Measurements from ENCODE around the gene RACGAP1.

RACGAP1 gene

DNA sequence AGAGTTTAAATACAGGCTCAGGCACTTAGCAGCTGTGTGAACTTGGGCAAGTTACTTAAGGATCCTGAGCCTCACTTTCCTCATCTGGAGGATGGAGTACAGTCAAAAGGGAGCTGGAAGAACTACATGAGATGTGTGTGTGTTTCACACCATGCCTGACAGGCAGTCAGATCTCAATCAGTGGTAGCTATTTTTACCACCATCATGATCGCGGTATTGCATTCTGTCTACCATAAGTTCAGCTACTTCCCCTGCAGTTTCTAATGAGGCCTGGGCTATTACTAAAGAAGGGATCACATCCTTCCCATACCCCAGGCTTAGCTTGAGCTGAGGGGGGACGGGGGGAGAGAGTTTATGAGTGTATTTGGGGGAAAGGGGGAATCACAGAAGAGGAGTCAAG, 45.5 kb downstream of the RACGAP1 start:
- TF ChIP-seq GATA1 (IDR thresholded peaks at IDR 0.05; ENCODE audit: low read depth, low read length), result no peak
- no peak for TF ChIP-seq POLR2A (IDR thresholded peaks at IDR 0.05; ENCODE audit: low read length)
- DNase-seq, result no peak

DNA sequence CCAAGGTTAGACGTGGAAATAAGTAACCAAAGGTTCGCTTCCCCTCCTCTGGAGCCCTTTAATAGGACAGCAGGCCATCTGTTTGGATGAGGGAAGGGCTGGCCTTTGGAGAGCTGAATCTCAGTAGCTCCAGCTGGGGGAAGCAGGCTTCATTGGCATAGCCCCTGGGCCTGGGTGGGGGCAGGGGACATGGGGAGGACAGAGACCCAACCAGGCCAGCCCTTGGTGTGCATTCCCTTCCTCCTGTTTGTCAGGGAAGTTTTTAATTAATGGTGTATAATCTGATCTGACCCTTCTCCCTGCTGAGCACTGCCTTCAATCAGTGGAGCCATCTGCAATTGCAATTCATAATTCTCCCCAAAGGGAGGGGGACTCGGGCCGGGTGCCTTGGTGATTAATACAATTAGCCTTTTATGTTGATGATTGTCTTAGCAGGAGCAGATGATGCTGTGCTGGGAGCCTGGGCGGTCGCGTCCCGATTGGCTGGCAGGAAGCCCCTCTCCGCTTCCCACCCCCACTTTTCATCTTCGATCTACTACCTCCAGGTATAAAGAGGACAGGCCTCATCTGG, 46.2 kb downstream of the RACGAP1 start:
- DNase-seq, result no peak
- no peak for TF ChIP-seq POLR2A (IDR thresholded peaks at IDR 0.05; ENCODE audit: low read length)
- TF ChIP-seq GATA1 (IDR thresholded peaks at IDR 0.05; ENCODE audit: low read depth, low read length), result no peak

DNA sequence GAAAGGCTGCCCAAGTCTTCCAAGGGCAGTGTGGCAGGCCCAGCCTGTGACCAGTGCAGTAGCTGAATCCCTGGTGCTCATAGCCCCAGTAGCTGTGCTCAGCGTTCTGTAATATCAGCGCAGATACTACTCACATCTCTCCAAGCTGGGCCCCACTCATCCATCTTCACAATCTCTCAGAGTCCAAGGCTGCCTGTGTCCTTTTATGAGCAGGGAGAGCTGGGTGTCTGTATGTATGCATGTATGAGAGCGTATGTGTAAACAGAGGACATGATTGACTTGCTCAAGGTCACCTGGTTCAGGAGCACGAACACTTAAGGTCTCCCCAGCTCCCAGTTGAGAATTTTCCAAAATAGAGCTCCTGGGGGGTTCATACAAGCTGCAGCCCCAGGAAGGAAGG, 47.2 kb downstream of the RACGAP1 start:
- DNase-seq, result no peak
- TF ChIP-seq POLR2A (IDR thresholded peaks at IDR 0.05; ENCODE audit: low read length) (no peak), GATA1 (IDR thresholded peaks at IDR 0.05; ENCODE audit: low read depth, low read length) (no peak)

DNA sequence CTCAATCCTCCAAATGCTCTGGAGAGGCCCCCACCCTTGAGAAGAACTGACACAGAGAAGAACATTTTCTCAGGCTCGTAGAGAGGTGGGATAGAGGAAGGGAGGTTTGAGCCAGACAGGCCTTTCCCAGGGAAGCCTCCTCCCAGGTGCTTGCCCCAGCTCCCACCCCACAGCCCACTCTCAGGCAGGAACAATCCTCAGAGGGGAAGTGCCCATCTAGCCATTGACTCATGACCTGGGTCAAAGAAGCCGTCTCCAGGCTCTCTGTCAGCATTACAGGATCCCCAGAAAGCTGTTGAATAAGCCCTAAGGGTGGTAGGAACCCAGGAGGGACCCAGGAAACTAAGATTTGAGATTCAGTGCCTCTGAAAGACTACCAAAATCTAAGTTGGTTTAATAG, 48.7 kb downstream of the RACGAP1 start:
- TF ChIP-seq POLR2A (IDR thresholded peaks at IDR 0.05; ENCODE audit: low read length) (no peak), GATA1 (IDR thresholded peaks at IDR 0.05; ENCODE audit: low read depth, low read length) (no peak)
- no peak for DNase-seq

DNA sequence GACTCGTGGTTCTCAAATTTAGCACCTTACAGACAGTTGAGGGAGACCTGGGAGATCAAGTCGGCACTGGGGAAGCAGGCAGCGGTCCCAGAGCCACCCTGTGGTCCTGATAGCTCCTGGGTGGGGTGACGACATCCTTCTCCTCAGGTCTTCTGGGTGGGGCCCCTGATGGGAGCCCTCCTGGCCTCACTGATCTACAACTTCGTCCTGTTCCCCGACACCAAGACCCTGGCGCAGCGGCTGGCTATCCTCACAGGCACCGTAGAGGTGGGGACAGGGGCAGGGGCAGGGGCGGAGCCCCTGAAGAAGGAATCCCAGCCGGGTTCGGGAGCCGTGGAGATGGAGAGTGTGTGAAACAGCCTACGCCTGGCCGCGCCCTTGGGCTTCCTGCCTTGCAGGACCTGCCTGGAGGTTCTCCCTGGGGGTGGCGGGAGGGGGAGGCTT, 50.0 kb downstream of the RACGAP1 start:
- DNase-seq, result no peak
- TF ChIP-seq GATA1 (IDR thresholded peaks at IDR 0.05; ENCODE audit: low read depth, low read length) (no peak), POLR2A (IDR thresholded peaks at IDR 0.05; ENCODE audit: low read length) (no peak)

DNA sequence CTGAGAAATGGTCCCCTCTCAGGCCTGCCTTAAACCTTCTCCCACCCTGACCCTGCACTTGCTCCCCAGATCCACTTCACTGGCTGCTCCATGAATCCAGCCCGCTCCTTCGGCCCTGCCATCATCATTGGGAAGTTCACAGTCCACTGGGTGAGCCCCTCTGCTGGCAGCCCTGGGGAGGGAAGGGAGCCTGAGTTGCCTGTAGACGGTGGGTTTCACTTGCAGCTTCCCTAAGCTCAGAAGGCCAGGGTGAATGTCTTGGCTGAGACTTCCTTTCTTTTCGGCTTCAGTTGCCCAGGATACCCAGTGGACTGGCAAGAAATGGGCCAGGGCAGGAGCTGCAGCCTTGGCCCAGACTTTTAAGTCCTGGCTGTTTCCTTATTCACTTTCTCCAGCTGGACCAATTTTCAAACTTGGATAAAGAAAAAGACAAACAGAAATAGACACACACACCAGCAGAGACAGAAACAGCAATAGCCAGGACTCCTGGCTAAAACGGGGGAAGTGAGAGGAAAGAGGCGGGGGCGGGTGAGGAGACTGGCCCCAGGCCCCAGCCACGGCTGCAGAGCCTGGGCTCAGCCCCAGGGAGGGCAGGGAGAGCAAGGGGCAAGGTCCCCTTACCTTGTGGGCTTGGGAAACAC, 50.5 kb downstream of the RACGAP1 start:
- TF ChIP-seq POLR2A (IDR thresholded peaks at IDR 0.05; ENCODE audit: low read length) (no peak), GATA1 (IDR thresholded peaks at IDR 0.05; ENCODE audit: low read depth, low read length) (no peak)
- DNase-seq, result no peak

DNA sequence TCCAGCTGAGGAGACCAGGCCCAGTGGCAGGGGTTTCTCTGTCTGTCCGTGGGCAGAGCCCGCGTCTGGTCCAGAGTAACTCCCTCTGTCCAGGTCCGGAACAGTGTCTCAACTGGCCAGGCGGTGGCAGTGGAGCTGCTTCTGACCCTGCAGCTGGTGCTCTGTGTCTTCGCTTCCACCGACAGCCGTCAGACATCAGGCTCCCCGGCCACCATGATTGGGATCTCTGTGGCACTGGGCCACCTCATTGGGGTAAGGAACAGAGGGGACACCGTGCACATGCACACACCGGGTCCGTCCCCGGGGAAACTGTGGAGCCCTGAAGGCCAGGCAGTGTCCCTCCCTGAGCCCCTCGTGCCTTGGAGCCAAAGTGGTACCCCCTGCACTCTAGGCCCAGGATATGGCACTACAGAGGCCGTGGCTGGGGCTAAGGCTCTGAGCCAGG, 51.0 kb downstream of the RACGAP1 start:
- no peak for TF ChIP-seq POLR2A (IDR thresholded peaks at IDR 0.05; ENCODE audit: low read length)
- TF ChIP-seq GATA1 (IDR thresholded peaks at IDR 0.05; ENCODE audit: low read depth, low read length), result no peak
- peak; percentile 29 to 39 for DNase-seq

DNA sequence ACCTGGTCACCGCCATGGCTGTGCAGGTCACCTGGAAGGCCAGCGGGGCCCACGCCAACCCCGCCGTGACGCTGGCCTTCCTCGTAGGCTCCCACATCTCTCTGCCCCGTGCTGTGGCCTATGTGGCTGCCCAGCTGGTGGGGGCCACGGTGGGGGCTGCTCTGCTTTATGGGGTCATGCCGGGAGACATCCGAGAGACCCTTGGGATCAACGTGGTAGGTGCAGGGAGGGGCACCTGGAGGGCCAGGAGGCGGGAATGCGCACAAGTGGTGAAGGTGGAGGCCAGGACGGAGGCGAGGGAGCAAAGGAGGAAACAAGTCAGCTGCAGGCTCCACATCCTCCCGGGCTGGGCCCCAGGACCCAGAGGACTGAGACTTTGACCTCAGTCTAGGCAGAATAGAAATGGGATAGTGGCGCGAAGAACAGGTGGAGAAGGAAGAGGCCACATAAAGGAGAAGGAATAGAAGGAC, 51.9 kb downstream of the RACGAP1 start:
- TF ChIP-seq GATA1 (IDR thresholded peaks at IDR 0.05; ENCODE audit: low read depth, low read length) (no peak), POLR2A (IDR thresholded peaks at IDR 0.05; ENCODE audit: low read length) (no peak)
- DNase-seq, result no peak

DNA sequence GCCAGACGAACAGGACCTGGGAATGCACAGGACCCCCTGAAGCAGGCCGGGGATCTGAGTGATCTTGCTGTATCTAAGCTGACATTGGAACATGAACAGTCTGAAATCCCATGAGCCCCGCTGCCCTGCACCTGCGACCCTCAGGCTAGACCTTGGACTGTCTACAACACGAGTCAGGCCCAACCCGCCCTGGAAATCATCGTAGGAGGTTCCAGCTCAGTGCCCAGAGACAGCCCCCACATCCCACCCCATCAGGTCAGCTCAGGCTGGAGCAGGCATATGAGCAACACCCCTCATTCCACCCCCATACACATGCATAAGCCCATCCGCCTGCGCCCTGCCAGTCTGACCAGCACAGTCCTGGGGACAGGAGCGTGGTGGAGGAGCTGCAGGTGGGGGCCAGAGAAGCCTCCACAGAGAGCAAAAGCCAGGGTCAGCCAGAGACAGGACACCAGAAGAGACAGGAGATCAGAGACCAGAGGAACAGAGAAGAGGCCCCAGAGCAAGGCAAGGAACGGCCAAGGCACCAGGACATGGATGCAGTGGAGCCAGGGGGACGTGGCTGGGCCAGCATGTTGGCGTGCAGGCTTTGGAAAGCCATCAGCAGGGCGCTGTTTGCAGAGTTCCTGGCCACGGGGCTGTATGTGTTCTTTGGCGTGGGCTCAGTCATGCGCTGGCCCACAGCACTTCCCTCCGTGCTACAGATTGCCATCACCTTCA, 52.5 kb downstream of the RACGAP1 start, which contains the start of gene AQP6:
TSS of gene AQP6 (plus strand) at position 307 of the 720 bp plus-strand sequence. CDS start at position 534, 227 bp downstream.
- no peak for DNase-seq
- TF ChIP-seq POLR2A (IDR thresholded peaks at IDR 0.05; ENCODE audit: low read length) (no peak), GATA1 (IDR thresholded peaks at IDR 0.05; ENCODE audit: low read depth, low read length) (no peak)

DNA sequence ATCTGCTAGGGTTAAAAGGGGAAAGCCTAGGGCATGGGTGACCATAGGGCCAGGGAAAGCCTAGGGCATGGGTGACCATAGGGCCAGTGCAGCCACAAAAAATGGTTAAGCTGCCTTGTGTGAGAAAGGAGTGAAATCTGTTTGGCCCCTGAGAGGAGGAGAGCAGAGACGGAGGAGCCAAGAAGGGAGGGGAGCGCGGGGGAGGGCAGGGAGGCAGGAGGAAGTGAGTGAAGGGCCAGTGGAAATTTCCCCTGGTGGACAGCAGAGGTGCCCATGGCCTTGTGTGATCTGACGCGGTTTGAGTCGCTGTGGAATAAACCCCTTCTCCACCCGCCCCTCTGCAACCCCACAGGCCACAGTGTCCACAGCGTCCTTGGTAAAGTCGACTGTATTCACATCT, 53.2 kb downstream of the RACGAP1 start:
- DNase-seq, result no peak
- TF ChIP-seq POLR2A (IDR thresholded peaks at IDR 0.05; ENCODE audit: low read length), result no peak
- TF ChIP-seq GATA1 (IDR thresholded peaks at IDR 0.05; ENCODE audit: low read depth, low read length), result no peak

DNA sequence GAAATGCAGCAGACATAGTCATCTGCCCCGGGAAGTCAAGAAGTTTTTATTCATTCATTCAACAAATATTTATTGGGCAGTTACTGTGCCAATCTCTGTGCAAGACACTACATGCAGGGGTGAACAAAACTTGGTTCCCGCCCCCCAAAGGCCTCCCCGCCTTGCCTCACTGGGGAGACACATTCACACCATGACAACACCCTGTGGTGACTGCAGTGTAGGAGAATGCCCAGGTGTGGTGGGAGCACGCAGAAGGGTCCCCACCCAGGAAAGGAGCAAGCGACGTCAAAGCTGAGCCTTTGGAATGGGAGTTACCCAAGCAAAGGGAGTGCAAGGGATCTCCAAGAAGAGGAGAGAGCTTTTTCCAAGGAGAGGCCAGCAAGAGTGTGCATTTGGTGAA, 54.2 kb downstream of the RACGAP1 start:
- TF ChIP-seq POLR2A (IDR thresholded peaks at IDR 0.05; ENCODE audit: low read length), result no peak
- no peak for TF ChIP-seq GATA1 (IDR thresholded peaks at IDR 0.05; ENCODE audit: low read depth, low read length)
- no peak for DNase-seq

DNA sequence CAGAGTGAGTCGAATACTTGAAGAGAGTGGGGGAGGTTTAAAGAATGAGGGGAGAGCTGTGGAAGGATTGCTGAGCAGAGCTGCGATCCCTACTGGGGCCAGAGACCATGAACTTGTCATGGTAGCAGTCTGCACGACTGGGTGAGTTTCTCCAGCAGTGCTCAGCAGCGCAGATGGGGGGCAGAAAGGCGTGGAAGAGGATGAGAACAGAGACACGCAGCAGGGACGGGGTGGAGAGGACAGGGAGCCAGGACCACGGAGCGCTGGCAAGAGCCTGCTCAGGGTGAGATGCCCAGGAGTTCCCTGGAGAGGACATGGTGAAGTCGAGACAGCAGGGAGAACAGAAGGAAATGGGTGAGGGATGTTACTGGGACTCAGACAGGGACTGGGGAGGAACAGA, 54.6 kb downstream of the RACGAP1 start:
- no peak for DNase-seq
- TF ChIP-seq POLR2A (IDR thresholded peaks at IDR 0.05; ENCODE audit: low read length) (no peak), GATA1 (IDR thresholded peaks at IDR 0.05; ENCODE audit: low read depth, low read length) (no peak)

DNA sequence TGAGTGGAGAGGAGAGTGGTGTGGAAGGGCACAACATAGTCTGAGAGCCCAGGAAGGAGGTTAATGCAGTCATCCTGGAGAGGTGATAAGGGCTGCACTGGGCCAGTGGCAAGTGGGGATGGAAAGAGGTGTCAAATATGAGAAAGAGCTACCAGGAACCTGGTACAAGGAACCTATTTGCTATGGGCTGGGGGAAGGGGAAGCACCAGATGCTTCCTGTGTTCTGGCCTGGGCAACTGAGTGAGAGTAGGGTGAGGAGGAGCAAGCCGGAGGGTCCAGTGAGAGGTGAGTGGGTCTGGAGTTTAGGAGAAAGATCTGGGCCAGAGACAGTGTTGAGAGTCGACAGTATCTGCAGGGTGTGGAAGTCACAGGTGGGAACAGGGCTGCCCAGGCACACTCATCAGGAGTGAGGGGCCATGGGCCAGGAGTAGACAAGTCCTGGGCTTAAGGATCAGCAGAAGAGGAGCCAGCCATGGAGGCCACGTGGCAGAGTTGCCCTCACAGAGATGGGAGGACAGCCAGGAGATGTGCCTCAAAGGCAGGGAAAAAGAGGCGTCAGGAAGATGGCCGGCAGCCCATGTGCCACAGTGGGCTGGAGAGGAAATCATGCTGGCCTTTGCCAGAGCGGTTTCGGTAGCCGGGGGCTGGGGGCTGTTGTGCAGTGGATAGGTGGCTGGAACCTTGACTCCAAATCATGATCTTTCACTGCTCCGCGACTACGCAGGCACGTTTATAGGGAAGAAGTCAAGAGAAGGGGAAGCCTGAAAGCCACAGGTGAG, 55.5 kb downstream of the RACGAP1 start:
- DNase-seq, result no peak
- TF ChIP-seq POLR2A (IDR thresholded peaks at IDR 0.05; ENCODE audit: low read length) (no peak), GATA1 (IDR thresholded peaks at IDR 0.05; ENCODE audit: low read depth, low read length) (no peak)

DNA sequence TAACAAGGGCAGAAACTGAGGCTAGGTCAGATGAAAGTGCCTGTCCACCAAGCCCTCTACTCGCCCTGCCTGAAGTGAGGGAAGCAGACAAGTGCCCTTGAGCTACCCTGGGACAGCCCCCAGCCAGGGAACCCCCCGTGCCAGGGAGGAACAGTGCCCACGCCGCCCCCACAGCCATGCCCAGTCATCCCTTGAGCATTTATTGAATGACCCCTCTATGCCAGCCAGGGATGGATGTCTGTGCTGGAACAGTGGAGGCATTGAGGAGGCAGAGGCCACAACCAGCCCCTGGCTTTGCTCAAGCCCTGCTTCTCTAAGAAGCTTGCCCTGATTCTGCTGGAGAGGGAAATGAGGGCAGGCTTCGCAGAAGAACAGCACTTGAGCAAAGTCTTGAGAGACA, 56.3 kb downstream of the RACGAP1 start:
- TF ChIP-seq POLR2A (IDR thresholded peaks at IDR 0.05; ENCODE audit: low read length) (no peak), GATA1 (IDR thresholded peaks at IDR 0.05; ENCODE audit: low read depth, low read length) (no peak)
- no peak for DNase-seq
